Right lobe of liver (tissue), 6 donors: ENCODE measurements around the gene NEUROG1. TPM values are rescaled to one million over a fixed set of nuclear protein-coding genes. Genes with fewer than 3 reads are reported as not detected.
A peak's percentile ranks its signal among the peaks of the same experiment; 100 is the strongest.

Experiments
- ATAC-seq, 4 donors: fragments of 200-7000 bp; cut with Tn5 transposase; one replicate each; pipeline ENCODE4 v1.9.1; 2020; ENCODE audit warnings: mild to moderate bottlenecking in 4 of 4, moderate library complexity in 4 of 4
- DNase-seq, 3 donors: peaks; one replicate each; pipeline ENCODE4 v3.0.0-alpha.2; 2020
- H3K27ac ChIP-seq, 3 donors: fragments of 200-600 bp; one replicate each; pipeline ENCODE4 v1.8.0; 2022
- H3K27me3 ChIP-seq, 2 donors: fragments of 200-600 bp; one replicate each; pipeline ENCODE4 v1.8.0; 2022
- H3K36me3 ChIP-seq, 4 donors: fragments of 200-600 bp; sonication (generic) in 1 of 4; one replicate each; pipeline versions ENCODE4 v1.5.1 to v1.8.0; 2017 to 2022; ENCODE audit warnings: control low read depth in 1 of 4
- H3K4me1 ChIP-seq, 4 donors: fragments of 200-600 bp; sonication (generic) in 1 of 4; one replicate each; pipeline versions ENCODE4 v1.5.1 to v1.8.0; 2017 to 2022; ENCODE audit warnings: control low read depth in 1 of 4
- H3K4me3 ChIP-seq, 3 donors: fragments of 200-600 bp; one replicate each; pipeline ENCODE4 v1.8.0; 2022
- H3K9me3 ChIP-seq, 4 donors: fragments of 200-600 bp; sonication (generic) in 1 of 4; one replicate each; pipeline versions ENCODE4 v1.5.1 to v1.8.0; 2017 to 2022; ENCODE audit warnings: control low read depth in 1 of 4
- POLR2A ChIP-seq: fragments of 450-650 bp; IDR thresholded peaks from one replicate; pipeline ENCODE4 v1.6.1; 2017; ENCODE audit warnings: antibody characterized with exemption, mild to moderate bottlenecking
- WGBS: methylation state at CpG from one replicate; pipeline ENCODE4 v1.1.6; 2018; ENCODE audit warnings: low coverage, low lambda C conversion rate; ENCODE audit not compliant: insufficient coverage; ENCODE audit errors: missing lambda C conversion rate; 5-methylcytosine and 5-hydroxymethylcytosine counted together
- intact Hi-C, 2 donors: fragments of 100-400 bp; cut with DNase I; formaldehyde crosslinking; loops; one replicate each; pipeline versions ENCODE4 v1.11.2 to v1.14.1; 2022
- total RNA-seq, 6 experiments: library from RNA; depleted of rRNA in 2 of 6; stranded (reverse); fragments of >200 nt in 2 of 6; fragmentation: NEBNext Ultra II Directional in 3 of 6; extraction: Animal tissue kit (Norgen Biotek cat#: 25700) in 3 of 6; gene quantifications; one replicate each; pipeline versions ENCODE4 v1.1.0 to v1.2.4, GENCODE V29; 2016 to 2023
- TF ChIP-seq, protein P1 (sequence below), 4 donors: fragments of 200-600 bp in 3 of 4; fragments of 450-650 bp in 1 of 4; IDR thresholded peaks; one replicate each; pipeline versions ENCODE4 v1.5.1 to v1.8.0; 2016 to 2022; ENCODE audit warnings: antibody characterized with exemption in 4 of 4, mild to moderate bottlenecking in 2 of 4
- donor health status: DM: no; HTN: yes; CAD: no.
- donor health status: DM: no; HTN: no; CAD: no.
- donor health status: DM: no; HTN: no; CAD: no.
- donor health status: DM: no; HTN: yes; CAD: no.
- donor health status: DM: no; HTN: yes; CAD: no.

Gene NEUROG1
- total RNA-seq, 6 experiments from 2014 or later: not detected

DNA sequence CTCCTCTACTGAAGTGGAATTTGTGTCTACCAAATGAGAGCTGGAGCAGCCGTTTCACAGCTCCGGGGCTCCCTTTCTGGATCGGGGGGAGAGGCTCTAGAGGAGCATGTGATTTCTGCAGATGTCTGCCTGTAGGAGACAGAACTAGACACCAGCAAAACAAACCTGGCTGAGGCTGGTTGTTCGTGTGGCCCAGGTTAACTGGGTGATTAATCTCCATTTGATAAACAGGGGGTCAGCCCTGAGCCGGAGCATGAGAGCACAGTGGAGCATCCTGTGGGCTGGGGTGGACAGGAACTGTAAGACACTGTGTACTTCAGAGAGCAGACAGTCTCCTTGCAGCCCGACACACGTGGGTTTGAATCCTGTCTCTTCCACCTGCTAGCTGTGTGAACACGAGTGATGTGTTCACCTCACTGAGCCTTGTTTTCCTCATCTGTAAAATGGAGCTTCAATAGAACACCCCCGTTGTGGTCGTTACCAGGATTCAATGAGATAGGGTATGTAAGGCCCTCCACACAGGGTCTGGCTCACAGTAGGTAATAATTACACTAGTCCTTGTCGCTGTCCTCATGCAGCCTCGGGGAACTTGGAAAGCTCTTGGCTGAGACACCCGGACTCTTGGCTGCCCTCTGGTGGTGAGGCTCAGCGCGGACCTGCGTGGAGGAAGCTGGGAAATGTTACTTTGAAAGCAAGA is 30.1 kb upstream of the NEUROG1 start:
- TF ChIP-seq, protein P1, sequence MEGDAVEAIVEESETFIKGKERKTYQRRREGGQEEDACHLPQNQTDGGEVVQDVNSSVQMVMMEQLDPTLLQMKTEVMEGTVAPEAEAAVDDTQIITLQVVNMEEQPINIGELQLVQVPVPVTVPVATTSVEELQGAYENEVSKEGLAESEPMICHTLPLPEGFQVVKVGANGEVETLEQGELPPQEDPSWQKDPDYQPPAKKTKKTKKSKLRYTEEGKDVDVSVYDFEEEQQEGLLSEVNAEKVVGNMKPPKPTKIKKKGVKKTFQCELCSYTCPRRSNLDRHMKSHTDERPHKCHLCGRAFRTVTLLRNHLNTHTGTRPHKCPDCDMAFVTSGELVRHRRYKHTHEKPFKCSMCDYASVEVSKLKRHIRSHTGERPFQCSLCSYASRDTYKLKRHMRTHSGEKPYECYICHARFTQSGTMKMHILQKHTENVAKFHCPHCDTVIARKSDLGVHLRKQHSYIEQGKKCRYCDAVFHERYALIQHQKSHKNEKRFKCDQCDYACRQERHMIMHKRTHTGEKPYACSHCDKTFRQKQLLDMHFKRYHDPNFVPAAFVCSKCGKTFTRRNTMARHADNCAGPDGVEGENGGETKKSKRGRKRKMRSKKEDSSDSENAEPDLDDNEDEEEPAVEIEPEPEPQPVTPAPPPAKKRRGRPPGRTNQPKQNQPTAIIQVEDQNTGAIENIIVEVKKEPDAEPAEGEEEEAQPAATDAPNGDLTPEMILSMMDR (IDR thresholded peaks at IDR 0.05): peak; percentile 65 to 89 (median 88)
- TF ChIP-seq POLR2A: no peak
- 26% methylated on average over 11 of the region's 16 CpGs for WGBS
- H3K36me3 ChIP-seq: no peaks in the 10 kb centered on the region
- ATAC-seq: peak; percentile 85 to 96 (median 92)
- intact Hi-C loops: loop anchor here in 1 of 2 donors (10.0 kb wide), 1 partner anchor 269 kb away; the partner anchor contains the start of gene SLC25A48
- H3K4me3 ChIP-seq: no peak overlapping the region
- H3K27ac ChIP-seq: no peak overlapping the region
- no peaks in the 10 kb centered on the region for H3K27me3 ChIP-seq
- peak; percentile 76 to 81 (median 80) for DNase-seq
- H3K9me3 ChIP-seq: no peaks in the 10 kb centered on the region
- H3K4me1 ChIP-seq: no peaks in the 10 kb centered on the region

DNA sequence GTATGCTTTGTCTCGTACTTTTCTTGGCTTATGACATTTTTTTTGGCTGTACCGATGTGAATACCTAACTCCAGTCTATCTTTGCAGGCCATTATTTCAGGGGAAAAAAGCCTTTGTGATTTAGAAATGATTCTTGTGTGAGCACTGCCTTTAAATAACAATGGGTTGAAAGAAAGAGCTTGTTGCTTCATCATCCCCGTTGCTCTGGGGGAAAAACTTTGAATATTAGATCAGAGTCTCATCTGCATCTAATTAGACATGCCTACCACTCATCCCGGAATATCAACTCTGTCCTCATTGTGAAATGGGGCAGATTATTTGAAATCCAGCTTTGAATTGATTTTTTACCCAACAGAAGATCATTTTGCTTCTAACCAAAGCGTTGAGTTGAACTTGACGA is 29.5 kb upstream of the NEUROG1 start:
- H3K36me3 ChIP-seq: no peaks in the 10 kb centered on the region
- intact Hi-C loops: loop anchor here in 1 of 2 donors (10.0 kb wide), 1 partner anchor 270 kb away; the partner anchor contains the start of gene SLC25A48
- ATAC-seq: no peak
- H3K4me1 ChIP-seq: no peaks in the 10 kb centered on the region
- H3K27ac ChIP-seq: no peak overlapping the region
- H3K9me3 ChIP-seq: no peaks in the 10 kb centered on the region
- no peak for DNase-seq
- H3K27me3 ChIP-seq: no peaks in the 10 kb centered on the region
- no peak overlapping the region for H3K4me3 ChIP-seq
- 60% methylated on average over 6 of the region's 6 CpGs for WGBS
- TF ChIP-seq POLR2A: no peak
- TF ChIP-seq, protein P1 (IDR thresholded peaks at IDR 0.05): no peak

DNA sequence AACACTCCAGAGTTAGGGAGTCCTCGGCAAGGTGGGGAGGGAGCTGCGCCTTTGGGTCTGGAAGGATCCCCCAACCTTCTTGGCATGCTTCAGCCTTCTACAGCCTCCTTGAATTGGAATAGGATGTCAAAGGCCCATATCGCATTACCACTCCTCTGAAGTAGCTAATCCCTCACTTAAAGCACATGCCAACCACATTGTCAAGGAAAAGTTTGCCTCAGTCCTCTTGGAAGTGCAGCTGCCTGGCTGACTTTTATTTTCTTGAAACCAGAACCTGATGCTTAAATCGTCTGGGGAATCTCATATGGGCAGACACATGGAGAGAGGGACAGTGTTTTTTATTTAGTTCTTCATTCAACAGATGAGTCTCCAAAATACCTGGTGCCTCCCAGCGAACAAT is 28.6 kb upstream of the NEUROG1 start:
- H3K27me3 ChIP-seq: no peaks in the 10 kb centered on the region
- H3K4me1 ChIP-seq: no peaks in the 10 kb centered on the region
- intact Hi-C loops: loop anchor here in 1 of 2 donors (10.0 kb wide), 1 partner anchor 270 kb away; the partner anchor contains the start of gene SLC25A48
- no peak overlapping the region for H3K4me3 ChIP-seq
- H3K27ac ChIP-seq: no peak overlapping the region
- 100% methylated on average over 1 of the region's 5 CpGs for WGBS
- no peak for DNase-seq
- ATAC-seq: no peak
- no peaks in the 10 kb centered on the region for H3K36me3 ChIP-seq
- TF ChIP-seq, protein P1 (IDR thresholded peaks at IDR 0.05): no peak
- no peak for TF ChIP-seq POLR2A
- no peaks in the 10 kb centered on the region for H3K9me3 ChIP-seq

DNA sequence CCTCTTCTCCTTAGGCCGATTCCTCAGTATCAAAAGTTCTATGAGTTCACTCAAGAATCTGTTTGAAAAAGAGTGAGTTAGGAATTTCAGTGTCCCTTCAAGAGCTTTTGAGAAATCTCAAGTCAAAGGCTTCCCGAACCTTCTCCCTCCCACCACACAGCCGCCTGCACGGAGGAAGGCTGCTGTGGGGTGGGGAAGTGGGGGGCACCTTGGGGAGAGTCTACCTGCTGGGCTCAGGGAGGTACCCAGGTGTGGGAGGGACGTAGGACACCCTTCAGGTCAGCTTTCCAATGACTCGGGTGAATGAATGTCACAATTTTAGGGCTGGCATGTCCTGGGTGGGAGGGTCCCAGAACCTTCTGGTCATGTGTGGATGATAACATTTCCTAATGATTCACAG is 25.5 kb upstream of the NEUROG1 start:
- no peaks in the 10 kb centered on the region for H3K36me3 ChIP-seq
- no peaks in the 10 kb centered on the region for H3K27me3 ChIP-seq
- H3K4me3 ChIP-seq: no peak overlapping the region
- DNase-seq (peak in 1 of 3 donors; percentile 16), ATAC-seq (no peak)
- WGBS: 77% methylated on average over 6 of the region's 6 CpGs
- TF ChIP-seq POLR2A: no peak
- TF ChIP-seq, protein P1 (IDR thresholded peaks at IDR 0.05): no peak
- H3K9me3 ChIP-seq: no peaks in the 10 kb centered on the region
- H3K4me1 ChIP-seq: no peaks in the 10 kb centered on the region
- no peak overlapping the region for H3K27ac ChIP-seq
- intact Hi-C loops: loop anchor here in 1 of 2 donors (10.0 kb wide), 1 partner anchor 274 kb away; the partner anchor contains the start of gene SLC25A48
